ENCODE results near the gene SLC35E1. TPM values are rescaled to one million over a fixed set of nuclear protein-coding genes. Genes with fewer than 3 reads are reported as not detected.
"Not testable (repeated sequence)": the region's sequence is repeated elsewhere in the genome, so short reads cannot be mapped to it uniquely, and the experiment has no call there.

SLC35E1 gene
- total RNA-seq, 2 experiments from 2014 or later, result 51.5 to 72.1 TPM

DNA sequence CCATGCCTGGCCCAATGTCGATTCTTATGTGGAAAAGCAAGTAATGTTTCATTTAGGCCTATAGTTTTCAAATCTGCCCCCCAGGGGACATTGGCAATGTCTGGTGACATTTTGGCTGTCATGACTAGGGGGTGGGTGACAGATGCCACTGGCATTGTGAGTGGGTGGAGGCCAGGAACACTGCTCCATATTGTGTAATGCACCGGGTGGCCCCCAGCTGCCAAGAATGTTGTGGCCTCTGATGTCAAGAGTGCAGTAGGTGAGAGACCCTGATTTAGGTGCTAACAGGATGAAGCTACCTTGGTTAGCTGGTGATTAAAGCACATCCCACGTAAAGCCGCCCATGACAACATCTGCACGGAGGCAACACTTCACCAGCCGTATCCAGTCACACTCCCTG, 65.3 kb downstream of the SLC35E1 start:
- H3K36me3 Mint-ChIP-seq (ENCODE audit: low read depth), result peaks cover 22% of the 10 kb centered on the region
- intact Hi-C loops (cut with DNase I, micrococcal nuclease), result no loop called here
- H3K9me3 Mint-ChIP-seq (ENCODE audit: low read depth), result no peaks in the 10 kb centered on the region
- no peak for DNase-seq
- H3K27ac Mint-ChIP-seq, result no peak overlapping the region
- no peak for ATAC-seq
- H3K4me3 Mint-ChIP-seq, result no peak overlapping the region
- CTCF ChIA-PET, result interaction anchor here (0.6 kb wide), 3 partner anchors 34 to 315 kb away, joined by 3 read pairs; no protein-coding TSS in a partner anchor
- POLR2A ChIA-PET, result no interaction called here
- no peaks in the 10 kb centered on the region for H3K4me1 Mint-ChIP-seq
- H3K27me3 Mint-ChIP-seq, result no peaks in the 10 kb centered on the region

DNA sequence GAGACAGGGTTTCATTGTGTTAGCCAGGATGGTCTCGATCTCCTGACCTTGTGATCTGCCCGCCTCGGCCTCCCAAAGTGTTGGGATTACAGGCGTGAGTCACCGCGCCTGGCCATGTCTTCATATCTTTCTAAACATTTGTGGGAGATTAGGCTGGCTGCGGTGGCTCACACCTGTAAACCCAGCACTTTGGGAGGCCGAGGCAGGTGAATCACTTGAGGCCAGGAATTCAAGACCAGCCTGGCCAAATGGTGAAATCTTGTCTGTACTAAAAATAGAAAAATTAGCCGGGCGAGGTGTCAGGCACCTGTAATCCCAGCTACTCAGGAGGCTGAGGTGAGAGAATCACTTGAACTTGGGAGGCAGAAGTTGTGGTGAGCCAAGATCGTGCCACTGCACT, 66.1 kb downstream of the SLC35E1 start:
- intact Hi-C loops (cut with DNase I, micrococcal nuclease); H3K9me3 Mint-ChIP-seq (ENCODE audit: low read depth); DNase-seq; H3K4me1 Mint-ChIP-seq; H3K27me3 Mint-ChIP-seq; H3K27ac Mint-ChIP-seq; H3K4me3 Mint-ChIP-seq; ATAC-seq; POLR2A ChIA-PET: not testable (repeated sequence)
- H3K36me3 Mint-ChIP-seq (ENCODE audit: low read depth), result peaks cover 23% of the 10 kb centered on the region
- CTCF ChIA-PET, result interaction anchor here (0.6 kb wide), 2 partner anchors 111 to 316 kb away, joined by 3 read pairs; no protein-coding TSS in a partner anchor

DNA sequence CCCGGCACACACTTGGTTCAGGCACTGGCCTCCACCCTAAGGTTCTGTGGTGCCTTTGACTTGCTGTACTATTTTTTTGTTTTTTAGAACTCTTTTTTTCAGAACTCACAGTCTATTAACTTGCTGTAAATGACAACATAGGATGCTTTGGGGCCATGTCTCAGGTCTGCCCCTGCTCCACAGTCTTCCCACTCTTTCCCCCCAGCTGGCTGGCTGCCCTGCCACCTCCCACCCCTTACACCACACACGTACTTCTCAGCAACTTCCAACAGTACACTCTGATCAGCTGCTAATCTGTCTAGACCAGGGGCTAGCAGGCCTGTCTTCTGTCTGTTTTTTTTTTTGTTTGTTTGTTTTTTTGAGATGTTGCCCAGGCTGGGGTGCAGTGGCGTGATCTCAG, 67.9 kb downstream of the SLC35E1 start:
- CTCF ChIA-PET, result interaction anchor here (0.6 kb wide), 2 partner anchors 20 to 134 kb away, joined by 3 to 7 read pairs; no protein-coding TSS in a partner anchor
- Mint-ChIP-seq H3K4me1 (no peaks in the 10 kb centered on the region), H3K27me3 (no peaks in the 10 kb centered on the region), H3K9me3 (ENCODE audit: low read depth) (no peaks in the 10 kb centered on the region), H3K36me3 (ENCODE audit: low read depth) (peaks cover 21% of the 10 kb centered on the region), H3K27ac (no peak overlapping the region), H3K4me3 (no peak overlapping the region)
- ATAC-seq (no peak), DNase-seq (no peak)
- intact Hi-C loops (cut with DNase I, micrococcal nuclease), result no loop called here
- POLR2A ChIA-PET, result no interaction called here

Other genes starting within 250 kb of the SLC35E1 start
- under 1 TPM; 0.57 to 0.90 TPM for gene KLF2, start 247.6 kb downstream of the SLC35E1 start, total RNA-seq
- 10 to 100 TPM; 26.1 to 29.7 TPM for gene EPS15L1, start 100.4 kb downstream of the SLC35E1 start, total RNA-seq
- gene CALR3, start 76.2 kb downstream of the SLC35E1 start, total RNA-seq, result not detected
- gene C19orf44, start 76.0 kb downstream of the SLC35E1 start, total RNA-seq, result 1 to 10 TPM; 2.9 to 4.0 TPM
- gene CHERP, start 30.0 kb downstream of the SLC35E1 start, total RNA-seq, result 10 to 100 TPM; 57.9 to 64.8 TPM
- 10 to 100 TPM; 13.6 to 14.5 TPM for gene MED26, start 55.8 kb upstream of the SLC35E1 start, total RNA-seq
- 10 to 100 TPM; 46.5 to 52.2 TPM for gene SMIM7, start 87.7 kb upstream of the SLC35E1 start, total RNA-seq
- 1 to 10 TPM in 1 of 2 experiments, under 1 TPM in 1; 0.89 to 1.2 TPM for gene TMEM38A, start 88.7 kb upstream of the SLC35E1 start, total RNA-seq
- gene NWD1, start 147.4 kb upstream of the SLC35E1 start, total RNA-seq, result not detected